DND-41 (cell line): ENCODE measurements around the gene CFAP65.

ENCODE experiments used
- ATAC-seq: fragments of 200-7000 bp; cut with Tn5 transposase; 3 replicates; pipeline ENCODE4 v1.9.1; 2021; ENCODE audit warnings: low read depth; ENCODE audit not compliant: insufficient read depth
- DNase-seq: peaks from one replicate; pipeline ENCODE4 v3.0.0-alpha.2; 2020
- H2AFZ ChIP-seq: 2 replicates; pipeline ENCODE4 v1.6.0; 2012; ENCODE audit warnings: low read depth, low read length
- H3K27ac ChIP-seq: 2 replicates; pipeline ENCODE4 v1.5.1; 2012; ENCODE audit warnings: low read length, inconsistent platforms
- H3K27me3 ChIP-seq: fragments of 200-600 bp; sonication (generic); 2 replicates; pipeline ENCODE4 v1.6.0; 2012; ENCODE audit warnings: low read length, mild to moderate bottlenecking, inconsistent platforms; ENCODE audit not compliant: insufficient read depth, poor library complexity
- H3K36me3 ChIP-seq: 2 replicates; pipeline ENCODE4 v1.5.1; 2012; ENCODE audit warnings: low read length, inconsistent platforms; ENCODE audit not compliant: insufficient read depth
- H3K4me1 ChIP-seq: 2 replicates; pipeline ENCODE4 v1.5.1; 2012; ENCODE audit warnings: mild to moderate bottlenecking, low read length; ENCODE audit not compliant: insufficient read depth
- H3K4me2 ChIP-seq: 2 replicates; pipeline ENCODE4 v1.6.0; 2012; ENCODE audit warnings: mild to moderate bottlenecking, moderate library complexity, low read length, inconsistent platforms; ENCODE audit not compliant: insufficient read depth
- H3K4me3 ChIP-seq, 2 experiments: fragments of 200-600 bp in 1 of 2; shearing (Covaris generic) in 1 of 2; 2 replicates each; pipeline ENCODE4 v1.5.1; 2012 to 2016; ENCODE audit warnings: inconsistent platforms in 2 of 2, low read length in 2 of 2, mild to moderate bottlenecking in 2 of 2, low read depth in 1 of 2, moderate library complexity in 1 of 2
- H3K79me2 ChIP-seq: 2 replicates; pipeline ENCODE4 v1.6.0; 2012; ENCODE audit warnings: low read length, inconsistent platforms; ENCODE audit not compliant: insufficient read depth
- H3K9ac ChIP-seq: 2 replicates; pipeline ENCODE4 v1.6.0; 2012; ENCODE audit warnings: low read depth, mild to moderate bottlenecking, inconsistent platforms, low read length, moderate library complexity
- H3K9me3 ChIP-seq: 2 replicates; pipeline ENCODE4 v1.5.1; 2012; ENCODE audit warnings: low read length, moderate library complexity, mild to moderate bottlenecking, inconsistent platforms; ENCODE audit not compliant: insufficient read depth, severe bottlenecking
- H4K20me1 ChIP-seq: 2 replicates; pipeline ENCODE4 v1.6.0; 2012; ENCODE audit warnings: low read length; ENCODE audit not compliant: insufficient read depth
- CTCF ChIP-seq: IDR thresholded peaks from 2 replicates; pipeline ENCODE4 v1.5.1; 2012; ENCODE audit warnings: borderline replicate concordance, low read length, moderate library complexity, mild to moderate bottlenecking; ENCODE audit not compliant: poor library complexity, severe bottlenecking; ENCODE audit errors: extremely low read depth
- EZH2 ChIP-seq: IDR thresholded peaks from 3 replicates; pipeline ENCODE4 v1.6.1; 2012; ENCODE audit warnings: borderline replicate concordance, low read depth, mild to moderate bottlenecking, moderate library complexity, low read length, inconsistent platforms; ENCODE audit not compliant: severe bottlenecking

Gene CFAP65

GRCh38 chr2:218954541-218955300 lies 86.6 kb downstream of the CFAP65 start:
- H3K27ac ChIP-seq: no peak overlapping the region
- no peak overlapping the region for H3K9ac ChIP-seq
- no peaks in the 10 kb centered on the region for H3K36me3 ChIP-seq
- no peaks in the 10 kb centered on the region for H3K79me2 ChIP-seq
- H3K4me3 ChIP-seq: no peak overlapping the region
- no peaks in the 10 kb centered on the region for H3K4me1 ChIP-seq
- H2AFZ ChIP-seq: no peak overlapping the region
- H3K9me3 ChIP-seq: no peaks in the 10 kb centered on the region
- H3K4me2 ChIP-seq: no peak overlapping the region
- no peak for ATAC-seq
- no peaks in the 10 kb centered on the region for H4K20me1 ChIP-seq
- DNase-seq: no peak
- no peaks in the 10 kb centered on the region for H3K27me3 ChIP-seq
- TF ChIP-seq EZH2 (no peak), CTCF (no peak)

DNA sequence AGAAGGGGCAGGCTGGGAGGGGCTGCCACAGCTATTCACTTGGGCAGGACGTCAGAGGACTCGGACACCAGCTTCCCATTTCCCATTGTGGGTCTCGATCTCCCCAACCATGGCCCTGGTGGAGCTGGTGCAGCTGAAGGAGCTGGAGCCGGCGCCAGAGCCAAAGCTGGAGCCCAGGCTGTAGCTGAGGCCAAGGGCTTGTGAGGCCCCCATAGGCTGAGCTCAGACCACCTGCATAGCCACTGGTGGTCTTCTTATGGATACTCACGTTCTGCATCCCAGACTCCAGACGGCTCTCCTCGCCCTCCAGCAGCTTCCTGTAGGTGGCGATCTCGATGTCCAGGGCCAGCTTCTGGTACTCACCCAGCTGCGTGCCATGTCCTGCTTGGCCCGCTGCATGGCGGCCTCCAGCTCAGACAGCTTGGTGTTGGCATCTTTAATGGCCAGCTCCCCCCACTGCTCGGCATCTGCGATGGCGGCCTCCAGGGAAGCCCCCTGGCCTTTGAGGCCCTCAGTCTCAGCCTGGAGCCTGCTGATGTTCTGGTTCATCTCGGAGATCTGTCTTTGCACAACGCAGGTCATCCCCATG lies 87.9 kb downstream of the CFAP65 start:
- Histone ChIP-seq H3K4me2 (no peak overlapping the region), H2AFZ (no peak overlapping the region), H3K27me3 (no peaks in the 10 kb centered on the region), H3K9ac (no peak overlapping the region), H3K36me3 (no peaks in the 10 kb centered on the region), H4K20me1 (no peaks in the 10 kb centered on the region), H3K27ac (no peak overlapping the region), H3K4me3 (no peak overlapping the region), H3K9me3 (no peaks in the 10 kb centered on the region), H3K79me2 (no peaks in the 10 kb centered on the region), H3K4me1 (no peaks in the 10 kb centered on the region)
- ATAC-seq: no peak
- TF ChIP-seq CTCF (peak; percentile 29), EZH2 (no peak)
- DNase-seq: no peak
